ENCODE data around the gene NSG2. TPM values are rescaled to one million over a fixed set of nuclear protein-coding genes. Genes with fewer than 3 reads are reported as not detected.

NSG2 gene
- total RNA-seq, 2 experiments from 2014 or later: not detected

- ChIA-PET CTCF (ENCODE audit: unreplicated experiment) (no interaction called here), POLR2A (no interaction called here)
- Histone ChIP-seq H3K79me2 (ENCODE audit: insufficient read depth, low read depth, low read length) (no peaks in the 10 kb centered on the region), H3K27ac (ENCODE audit: low read depth, low read length, poor library complexity, severe bottlenecking) (no peak overlapping the region), H3K4me3 (ENCODE audit: low read depth, low read length, poor library complexity, severe bottlenecking) (no peak overlapping the region), H3K36me3 (ENCODE audit: insufficient read depth, low read length) (no peaks in the 10 kb centered on the region), H3K4me2 (ENCODE audit: low read length) (no peak overlapping the region), H3K9me3 (ENCODE audit: low read length) (no peaks in the 10 kb centered on the region), H3K9me2 (ENCODE audit: insufficient read depth, low read length) (no peaks in the 10 kb centered on the region), H4K20me1 (ENCODE audit: insufficient read depth, low read length) (no peaks in the 10 kb centered on the region), H2AFZ (ENCODE audit: low read length) (no peak overlapping the region), H3K4me1 (ENCODE audit: insufficient read depth, low read length, poor library complexity, severe bottlenecking) (no peaks in the 10 kb centered on the region)
- TF ChIP-seq CTCF (conservative IDR thresholded peaks at IDR 0.05; ENCODE audit: low read length): no peak
- TF ChIP-seq EZH2phosphoT487 (IDR thresholded peaks at IDR 0.05; ENCODE audit: borderline replicate concordance, low read depth, low read length): no peak
- intact Hi-C loops (cut with micrococcal nuclease; ENCODE audit: unreplicated experiment): no loop called here
- DNase-seq (ENCODE audit: low spot score): no peak
- no TSS peak for BruUV-seq (replicated peaks)
Measured at GRCh38 chr5:174148721-174149120, 103.2 kb downstream of the NSG2 start.

- DNase-seq (ENCODE audit: low spot score): no peak
- no peaks in the 10 kb centered on the region for H3K4me1 ChIP-seq (ENCODE audit: insufficient read depth, low read length, poor library complexity, severe bottlenecking)
- ChIA-PET CTCF (ENCODE audit: unreplicated experiment) (no interaction called here), POLR2A (interaction anchor here (0.7 kb wide), 1 partner anchor 59 kb away, joined by 3 read pairs; no protein-coding TSS in a partner anchor)
- H3K4me3 ChIP-seq (ENCODE audit: low read depth, low read length, poor library complexity, severe bottlenecking): no peak overlapping the region
- H3K27ac ChIP-seq (ENCODE audit: low read depth, low read length, poor library complexity, severe bottlenecking): no peak overlapping the region
- intact Hi-C loops (cut with micrococcal nuclease; ENCODE audit: unreplicated experiment): no loop called here
- BruUV-seq (replicated peaks): no TSS peak
- no peak for TF ChIP-seq CTCF (conservative IDR thresholded peaks at IDR 0.05; ENCODE audit: low read length)
- no peak for TF ChIP-seq EZH2phosphoT487 (IDR thresholded peaks at IDR 0.05; ENCODE audit: borderline replicate concordance, low read depth, low read length)
- H3K79me2 ChIP-seq (ENCODE audit: insufficient read depth, low read depth, low read length): no peaks in the 10 kb centered on the region
- H4K20me1 ChIP-seq (ENCODE audit: insufficient read depth, low read length): no peaks in the 10 kb centered on the region
- no peak overlapping the region for H3K4me2 ChIP-seq (ENCODE audit: low read length)
- no peaks in the 10 kb centered on the region for H3K9me2 ChIP-seq (ENCODE audit: insufficient read depth, low read length)
- peaks cover under 1% of the 10 kb centered on the region; the same call in 1 of the 2 replicates for H3K9me3 ChIP-seq (ENCODE audit: low read length)
- no peak overlapping the region for H2AFZ ChIP-seq (ENCODE audit: low read length)
- no peaks in the 10 kb centered on the region for H3K36me3 ChIP-seq (ENCODE audit: insufficient read depth, low read length)
Measured at GRCh38 chr5:174149426-174149825, 103.9 kb downstream of the NSG2 start.

- POLR2A ChIA-PET: interaction anchor here (0.7 kb wide), 1 partner anchor 60 kb away, joined by 3 read pairs; no protein-coding TSS in a partner anchor
- no peak for TF ChIP-seq EZH2phosphoT487 (IDR thresholded peaks at IDR 0.05; ENCODE audit: borderline replicate concordance, low read depth, low read length)
- TF ChIP-seq CTCF (conservative IDR thresholded peaks at IDR 0.05; ENCODE audit: low read length): no peak
- BruUV-seq (replicated peaks): no TSS peak
- H3K4me2 ChIP-seq (ENCODE audit: low read length): no peak overlapping the region
- H3K4me1 ChIP-seq (ENCODE audit: insufficient read depth, low read length, poor library complexity, severe bottlenecking): no peaks in the 10 kb centered on the region
- no peak overlapping the region for H2AFZ ChIP-seq (ENCODE audit: low read length)
- H3K79me2 ChIP-seq (ENCODE audit: insufficient read depth, low read depth, low read length): no peaks in the 10 kb centered on the region
- CTCF ChIA-PET (ENCODE audit: unreplicated experiment): no interaction called here
- H3K27ac ChIP-seq (ENCODE audit: low read depth, low read length, poor library complexity, severe bottlenecking): no peak overlapping the region
- no peaks in the 10 kb centered on the region for H3K9me2 ChIP-seq (ENCODE audit: insufficient read depth, low read length)
- H4K20me1 ChIP-seq (ENCODE audit: insufficient read depth, low read length): no peaks in the 10 kb centered on the region
- intact Hi-C loops (cut with micrococcal nuclease; ENCODE audit: unreplicated experiment): no loop called here
- DNase-seq (ENCODE audit: low spot score): no peak
- H3K9me3 ChIP-seq (ENCODE audit: low read length): peaks cover 6% of the 10 kb centered on the region; the same call in 1 of the 2 replicates
- H3K36me3 ChIP-seq (ENCODE audit: insufficient read depth, low read length): no peaks in the 10 kb centered on the region
- no peak overlapping the region for H3K4me3 ChIP-seq (ENCODE audit: low read depth, low read length, poor library complexity, severe bottlenecking)
Measured at GRCh38 chr5:174149989-174150388, 104.5 kb downstream of the NSG2 start.
